HG03575 (cell line): Measurements from ENCODE around the gene ERH.
"Not testable (repeated sequence)": the region's sequence is repeated elsewhere in the genome, so short reads cannot be mapped to it uniquely, and the experiment has no call there.

Experiments
- ATAC-seq: cut with Tn5 transposase; IDR thresholded peaks from one replicate; pipeline ENCODE4 v1.9.1; 2021; ENCODE audit not compliant: unreplicated experiment, insufficient number of reproducible peaks, low FRiP score; ENCODE audit errors: extremely low read depth

ERH gene

DNA sequence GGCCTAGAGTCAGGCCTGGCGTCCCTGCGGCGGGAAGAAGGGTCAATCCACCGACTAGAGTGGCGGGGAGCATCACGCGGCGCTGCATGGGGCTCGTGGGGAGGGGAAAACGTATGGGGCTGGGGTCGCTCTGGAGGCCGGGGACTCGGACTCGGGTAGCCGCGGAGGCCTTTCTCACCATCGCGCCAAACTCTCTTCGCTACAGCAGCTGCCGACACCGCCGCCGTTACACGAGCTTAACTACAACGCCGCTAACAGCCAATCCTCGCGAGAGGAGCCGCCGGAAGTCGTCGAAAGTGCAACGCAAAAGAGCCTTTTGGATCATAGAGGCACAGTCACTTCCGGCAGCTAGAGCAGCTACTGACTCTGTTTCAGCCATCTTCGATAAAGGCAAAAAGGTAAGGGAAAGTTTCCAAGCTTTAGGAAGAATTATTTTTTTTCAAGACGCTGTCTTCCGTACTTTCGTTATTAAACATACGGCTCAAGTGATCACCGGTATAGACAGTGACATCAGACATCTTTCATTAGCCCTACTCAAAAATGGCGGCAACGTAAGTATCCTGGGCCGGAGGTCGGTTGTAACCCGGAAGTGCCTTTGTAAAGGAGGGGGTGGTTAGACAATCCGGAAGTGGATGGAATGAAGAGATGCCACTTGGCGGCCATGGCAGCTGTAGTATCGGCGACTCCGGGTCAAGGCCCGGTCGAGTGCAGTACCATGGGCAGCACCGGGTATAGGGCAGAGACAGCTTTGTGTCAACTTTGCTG is at the start of gene ERH, which contains the start of gene SLC39A9:
ERH (minus strand) TSS at position 247 of the 765 bp plus-strand sequence; CDS start at position 181, 66 bp downstream.
SLC39A9 (plus strand) TSS at position 640 of the 765 bp plus-strand sequence. CDS start 678 bp downstream, outside the sequence.
- peak; percentile 66 for ATAC-seq

DNA sequence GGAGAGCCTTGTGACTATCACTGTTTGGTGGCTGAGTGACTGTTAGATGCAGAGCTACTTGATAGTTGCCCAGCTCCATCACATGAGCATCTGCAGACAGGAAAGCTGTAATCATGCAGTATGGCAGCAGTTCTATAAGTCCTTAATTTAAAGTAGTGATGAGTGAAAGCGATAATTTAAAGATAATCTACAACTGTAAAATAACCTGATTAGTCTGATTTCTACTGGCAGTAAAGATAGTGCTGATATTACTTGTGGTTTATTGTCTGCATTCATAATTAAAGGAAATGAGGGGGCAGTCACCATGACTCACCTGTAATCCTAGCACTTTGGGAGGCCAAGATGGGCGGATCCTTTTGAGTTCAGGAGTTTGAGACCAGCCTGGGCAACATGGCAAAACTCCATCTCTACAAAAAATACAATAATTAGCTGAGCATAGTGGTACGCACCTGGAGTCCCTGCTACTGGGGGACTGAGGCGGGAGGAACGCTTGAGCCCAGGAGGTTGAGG is 45.3 kb upstream of the ERH start:
- no peak for ATAC-seq

DNA sequence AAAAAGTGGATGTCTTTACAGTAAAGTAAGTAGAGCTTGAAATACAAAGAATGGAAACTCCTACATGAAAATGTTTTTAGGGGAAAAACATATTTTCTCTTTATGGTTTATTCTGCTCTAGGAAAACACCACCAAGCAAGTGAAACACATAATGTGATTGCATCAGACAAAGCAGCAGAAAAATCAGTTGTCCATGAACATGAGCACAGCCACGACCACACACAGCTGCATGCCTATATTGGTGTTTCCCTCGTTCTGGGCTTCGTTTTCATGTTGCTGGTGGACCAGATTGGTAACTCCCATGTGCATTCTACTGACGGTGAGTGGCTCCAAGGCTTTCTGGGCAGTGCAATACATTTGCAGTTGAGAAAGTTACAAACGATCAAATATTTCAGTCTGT is 43.8 kb upstream of the ERH start:
- no peak for ATAC-seq

DNA sequence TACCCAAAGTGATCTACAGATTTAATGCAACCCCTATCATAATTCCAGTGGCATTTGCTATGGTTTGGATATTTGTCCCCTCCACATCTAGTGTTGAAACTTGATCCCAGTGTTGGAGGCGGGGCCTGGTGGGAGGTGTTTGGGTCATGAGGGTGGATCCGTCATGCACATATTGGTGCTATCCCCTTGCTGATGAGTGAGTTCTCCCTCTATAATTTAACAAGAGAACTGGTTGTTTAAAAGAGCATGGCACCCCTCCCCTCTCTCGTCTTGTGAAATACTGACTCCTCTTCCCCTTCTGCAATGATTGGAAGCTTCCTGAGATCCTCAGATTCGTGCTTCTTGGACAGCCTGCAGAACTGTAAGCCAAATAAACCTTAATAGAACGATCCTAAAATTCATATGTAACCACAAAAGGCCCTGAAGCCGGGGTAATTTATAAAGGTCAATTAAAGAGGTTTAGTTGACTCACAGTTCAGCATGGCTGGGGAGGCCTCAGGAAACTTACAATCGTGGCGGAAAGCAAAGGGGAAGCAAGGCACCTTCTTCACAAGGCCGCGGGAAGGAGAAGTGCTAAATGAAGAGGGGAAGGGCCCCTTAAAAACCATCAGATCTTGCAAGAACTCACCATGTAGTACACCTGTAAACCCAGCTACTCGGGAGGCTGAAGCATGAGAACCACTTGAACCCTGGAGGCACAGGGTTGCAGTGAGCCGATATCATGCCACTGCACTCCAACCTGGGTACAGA is 41.6 kb upstream of the ERH start:
- no peak for ATAC-seq

DNA sequence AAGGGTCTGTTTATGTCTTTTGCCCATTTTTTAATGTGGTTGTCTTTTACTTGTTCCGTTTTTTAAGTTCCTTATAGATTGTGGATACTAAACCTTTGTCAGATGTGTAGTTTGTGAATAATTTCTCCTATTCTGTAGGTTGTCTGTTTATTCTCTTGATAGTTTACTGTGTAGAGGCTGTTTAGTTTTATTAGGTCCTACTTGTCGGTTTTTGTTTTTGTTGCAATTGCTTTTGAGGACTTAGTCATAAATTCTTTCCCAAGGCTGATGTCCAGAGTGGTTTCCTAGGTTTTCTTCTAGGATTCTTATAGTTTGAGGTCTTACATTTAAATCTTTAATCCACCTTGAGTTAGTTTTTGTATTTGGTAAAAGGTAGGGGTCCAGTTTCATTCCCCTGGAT is 34.3 kb upstream of the ERH start:
- no peak for ATAC-seq

DNA sequence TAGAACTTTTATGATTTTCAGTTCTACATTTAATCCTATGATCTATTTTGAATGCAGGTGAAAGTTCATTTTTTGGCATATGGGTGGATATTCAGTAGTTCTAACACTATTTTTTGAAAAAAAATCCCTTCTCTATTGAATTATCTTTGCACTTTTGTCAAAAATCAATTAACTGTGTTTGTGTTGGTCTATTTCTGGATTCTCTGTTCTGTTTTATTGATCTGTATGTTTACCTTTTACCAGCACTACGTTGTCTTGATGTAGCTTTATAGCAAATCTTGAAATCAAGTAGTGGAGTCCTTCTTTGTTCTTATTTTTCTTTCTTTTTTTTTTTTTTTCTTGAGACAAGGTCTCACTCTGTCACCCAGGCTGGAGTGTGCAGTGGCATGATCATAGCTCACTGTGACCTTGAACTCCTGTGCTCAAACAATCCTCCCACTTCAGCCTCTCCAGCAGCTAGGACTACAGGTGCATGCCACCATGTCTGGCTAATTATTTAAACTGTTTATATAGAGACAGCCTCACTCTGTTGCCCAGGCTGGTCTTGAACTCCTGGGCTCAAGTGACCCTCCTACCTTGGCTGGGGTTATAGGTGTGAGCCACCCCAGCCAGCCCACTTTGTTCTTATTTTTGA is 32.3 kb upstream of the ERH start:
- ATAC-seq: no peak

DNA sequence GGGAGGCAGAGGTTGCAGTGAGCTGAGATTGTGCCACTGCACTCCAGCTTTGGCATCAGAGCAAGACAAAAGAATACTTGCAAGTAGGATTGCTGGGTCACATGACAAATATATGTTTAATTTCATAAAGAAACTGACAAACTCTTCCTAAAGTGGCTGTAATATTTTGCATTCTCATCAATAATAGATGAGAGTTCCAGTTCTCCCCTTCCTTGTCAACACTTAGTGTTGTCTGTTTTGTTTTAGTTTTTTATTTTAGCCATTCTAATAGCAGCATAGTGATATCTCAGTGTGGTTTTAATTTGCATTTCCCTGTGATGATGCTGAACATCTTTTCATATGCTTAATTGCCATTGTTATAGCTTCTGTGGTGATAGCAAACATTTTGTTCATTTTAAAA is 31.5 kb upstream of the ERH start:
- no peak for ATAC-seq

DNA sequence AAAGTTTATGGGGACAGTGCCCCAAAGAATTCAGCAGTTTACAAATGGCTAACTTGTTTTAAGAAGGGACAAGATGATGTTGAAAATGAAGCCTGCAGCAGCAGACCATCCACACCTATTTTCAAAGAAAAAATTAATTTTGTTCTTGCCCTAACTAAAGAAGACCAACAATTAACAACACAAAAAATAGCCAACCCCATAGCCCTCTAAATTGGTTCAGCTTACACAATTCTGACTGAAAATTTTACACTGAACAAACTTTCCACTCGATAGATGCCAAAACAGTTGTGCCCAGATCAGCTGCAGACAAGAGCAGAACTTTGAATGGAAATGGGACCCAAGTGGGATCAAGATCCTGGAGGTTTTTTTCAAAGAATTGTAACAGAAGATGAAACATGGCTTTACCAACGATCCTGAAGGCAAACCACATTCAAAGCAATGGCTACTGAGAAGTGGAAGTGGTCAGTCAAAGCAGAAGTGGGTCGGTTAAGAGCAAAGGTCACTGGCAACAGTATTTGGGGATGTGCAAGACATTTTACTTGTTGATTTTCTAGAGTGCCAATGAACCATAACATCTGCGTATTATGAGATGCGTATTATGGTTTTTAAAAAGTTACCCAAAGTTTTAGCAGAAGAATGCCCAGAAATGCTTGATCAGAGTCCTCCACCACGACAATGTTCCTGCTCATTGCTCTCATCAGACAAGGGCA is 30.3 kb upstream of the ERH start:
- ATAC-seq: no peak

DNA sequence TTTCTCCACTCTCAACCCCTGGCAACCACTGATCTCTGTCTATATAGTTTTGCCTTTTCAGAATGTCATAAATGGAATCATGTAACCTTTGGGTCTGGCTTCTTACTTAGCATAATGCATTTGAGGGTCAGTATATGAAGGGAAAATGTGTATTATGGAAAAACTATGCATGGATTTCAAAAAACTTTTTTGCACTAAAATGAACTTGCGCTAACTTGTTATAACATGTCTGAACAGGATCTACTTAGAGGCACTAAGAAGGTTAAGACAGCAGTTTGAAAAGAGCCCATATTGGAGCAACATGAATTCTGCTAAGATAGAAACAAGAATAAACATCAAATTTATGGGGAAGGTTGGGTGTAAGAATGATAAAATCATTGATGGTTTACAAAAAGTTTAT is 29.5 kb upstream of the ERH start:
- no peak for ATAC-seq

DNA sequence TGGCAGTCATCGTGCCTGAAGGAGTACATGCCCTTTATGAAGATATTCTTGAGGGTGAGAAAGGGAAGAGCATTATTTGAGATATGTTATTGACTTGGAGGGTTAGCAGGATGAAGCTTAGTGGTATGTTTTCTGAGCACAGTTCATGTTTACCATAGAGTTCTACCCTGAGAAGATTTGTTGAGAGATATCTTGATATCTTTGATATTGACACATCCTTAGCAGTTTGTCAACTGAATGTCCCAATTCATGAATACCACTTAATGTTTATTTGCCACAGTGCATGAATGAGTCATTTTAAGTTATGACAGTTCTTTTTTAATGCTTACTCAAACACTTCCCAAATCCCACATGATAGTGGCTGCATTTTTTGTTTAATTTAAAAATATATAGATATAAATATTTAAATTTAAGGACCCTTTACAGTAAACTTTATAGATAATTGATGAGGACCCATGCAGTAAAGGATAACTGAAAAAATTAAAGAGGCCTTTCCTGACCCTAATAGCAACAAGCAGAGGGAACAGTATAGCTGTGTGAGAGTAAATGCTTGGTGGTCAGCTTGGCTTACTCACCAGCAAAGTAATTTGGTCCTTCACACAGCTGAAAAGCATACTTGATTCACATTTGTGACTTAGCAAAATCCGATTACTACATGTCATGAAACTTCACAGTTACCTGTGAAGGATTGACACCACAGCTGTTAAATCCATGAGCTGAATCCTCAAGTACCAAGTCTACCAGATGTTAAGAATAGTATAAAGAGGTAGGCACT is 26.2 kb upstream of the ERH start:
- no peak for ATAC-seq

DNA sequence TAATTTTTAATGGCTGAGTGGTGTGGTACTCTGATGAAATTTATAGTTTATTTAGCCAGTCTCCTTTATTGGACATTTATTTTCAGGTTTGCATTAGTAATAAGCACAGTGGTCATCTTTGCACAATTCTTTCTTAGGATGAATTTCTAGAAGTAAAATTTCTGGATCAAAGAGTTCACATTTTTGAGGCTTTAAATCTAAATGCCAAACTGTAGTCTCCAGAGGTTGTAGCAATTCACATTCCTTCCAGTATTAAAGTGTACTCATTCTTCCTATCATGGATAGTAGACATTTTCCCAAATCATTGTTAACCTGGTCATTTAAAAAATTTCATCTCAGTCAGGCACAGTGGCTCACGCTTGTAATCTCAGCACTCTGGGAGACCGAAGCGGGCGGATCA is 25.2 kb upstream of the ERH start:
- no peak for ATAC-seq

DNA sequence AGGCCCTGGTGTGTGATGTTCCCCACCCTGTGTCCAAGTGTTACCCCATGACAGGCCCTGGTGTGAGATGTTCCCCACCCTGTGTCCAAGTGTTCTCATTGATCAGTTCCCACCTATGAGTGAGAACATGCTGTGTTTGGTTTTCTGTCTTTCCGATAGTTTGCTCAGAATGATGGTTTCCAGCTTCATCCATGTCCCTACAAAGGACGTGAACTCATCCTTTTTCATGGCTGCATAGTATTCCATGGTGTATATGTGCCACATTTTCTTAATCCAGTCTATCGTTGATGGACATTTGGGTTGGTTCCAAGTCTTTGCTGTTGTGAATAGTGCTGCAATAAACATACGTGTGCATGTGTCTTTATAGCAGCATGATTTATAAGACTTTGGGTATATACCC is 18.0 kb upstream of the ERH start:
- ATAC-seq: not testable (repeated sequence)

DNA sequence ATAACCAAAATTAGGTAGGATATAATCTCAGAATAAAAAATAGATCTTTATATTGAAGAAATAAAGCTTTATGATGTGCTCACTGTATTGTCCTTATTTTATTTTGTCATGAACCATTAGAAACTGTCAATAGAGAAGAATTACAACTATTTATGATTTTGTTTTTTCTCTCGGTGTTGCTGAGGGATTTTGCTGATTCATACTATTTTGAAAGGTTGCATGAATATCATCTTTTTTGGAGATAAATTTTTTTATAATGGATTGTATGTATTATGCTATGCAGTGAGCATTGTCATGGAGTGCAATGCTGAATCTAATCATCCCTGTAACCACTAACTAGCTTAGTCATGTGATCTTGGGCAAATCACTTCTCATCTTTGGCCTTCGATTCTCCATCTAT is 15.4 kb upstream of the ERH start:
- ATAC-seq: no peak

DNA sequence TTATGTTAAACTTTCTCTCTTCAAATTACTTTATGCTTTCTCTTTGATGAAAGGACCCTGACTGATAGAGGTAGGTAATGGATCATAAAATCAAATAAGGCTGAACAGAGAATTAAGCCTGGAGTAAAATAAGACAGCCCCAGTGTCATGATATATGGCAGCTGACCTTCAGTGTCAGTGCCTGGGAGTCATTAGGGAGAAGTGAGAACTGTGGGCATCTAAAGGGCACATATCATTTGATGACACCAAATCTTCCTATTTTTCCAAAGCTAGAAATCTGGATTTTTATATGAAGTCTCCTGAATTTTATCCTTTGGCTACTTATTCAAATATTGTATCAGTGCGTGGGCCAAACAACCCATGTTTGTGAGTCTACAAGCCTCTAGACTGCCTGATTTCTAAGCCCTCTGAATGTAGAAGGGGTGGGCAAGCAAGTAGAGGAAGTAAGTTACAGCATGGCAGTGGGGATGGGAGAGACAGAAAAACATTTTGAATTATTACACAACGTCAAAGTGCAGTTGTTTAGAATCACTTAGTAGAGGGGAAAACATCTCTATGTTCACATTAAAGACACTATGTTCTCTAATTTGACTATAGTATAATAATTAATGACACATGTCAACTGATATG is 10.3 kb upstream of the ERH start:
- ATAC-seq: no peak

DNA sequence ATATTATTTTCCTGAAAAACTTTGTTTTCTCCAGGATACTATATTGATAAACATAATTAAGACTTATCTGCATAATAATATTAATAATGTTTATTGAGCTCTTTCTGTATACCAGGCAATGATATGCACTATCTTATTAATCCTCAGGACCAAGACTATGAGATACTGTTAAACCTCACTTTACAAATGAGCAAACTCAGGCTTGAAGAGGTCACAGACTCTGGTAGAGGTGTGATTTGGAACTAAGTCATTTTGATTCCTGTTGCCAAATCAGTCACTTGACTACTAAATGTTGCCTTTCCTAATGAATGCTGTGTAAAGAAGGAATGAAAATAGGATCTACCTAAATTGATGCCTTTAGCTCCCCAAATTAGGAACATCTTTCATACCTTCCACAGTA is 7.7 kb upstream of the ERH start:
- no peak for ATAC-seq

DNA sequence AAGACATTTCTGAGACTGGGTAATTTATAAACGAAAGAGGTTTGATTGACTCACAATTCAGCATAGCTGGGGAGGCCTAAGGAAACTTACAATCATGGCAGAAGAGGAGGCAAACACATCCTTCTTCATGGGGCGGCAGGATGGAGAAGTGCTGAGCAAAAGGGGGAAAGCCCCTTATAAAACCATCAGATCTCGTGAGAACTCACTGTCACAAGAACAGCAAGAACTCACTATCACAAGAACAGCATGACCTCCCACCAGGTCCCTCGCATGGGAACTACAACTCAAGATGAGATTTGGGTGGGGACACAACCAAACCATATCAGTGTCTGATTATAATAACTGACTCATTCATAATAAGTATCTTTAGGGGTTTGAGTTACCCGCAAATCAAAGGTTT is 6.8 kb upstream of the ERH start:
- no peak for ATAC-seq

DNA sequence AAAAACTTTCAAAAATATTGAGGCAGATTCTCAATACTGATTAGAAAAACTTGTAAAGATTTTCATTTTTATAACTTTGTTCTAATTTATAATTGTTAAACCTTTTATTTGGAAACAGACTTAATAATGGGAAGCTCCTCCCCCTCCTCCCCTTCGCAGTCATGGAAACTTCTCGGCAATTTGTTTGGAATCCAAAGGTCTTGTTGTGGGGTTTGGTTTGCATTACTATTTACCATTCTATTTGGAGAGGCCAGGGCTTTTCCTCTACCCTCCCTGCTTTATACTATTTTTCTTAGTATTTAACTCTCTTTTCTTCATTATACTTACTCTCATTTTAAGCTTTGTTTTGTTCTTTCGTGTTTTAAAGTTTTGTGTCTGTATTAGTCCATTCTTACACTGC is 6.4 kb upstream of the ERH start:
- ATAC-seq: no peak

DNA sequence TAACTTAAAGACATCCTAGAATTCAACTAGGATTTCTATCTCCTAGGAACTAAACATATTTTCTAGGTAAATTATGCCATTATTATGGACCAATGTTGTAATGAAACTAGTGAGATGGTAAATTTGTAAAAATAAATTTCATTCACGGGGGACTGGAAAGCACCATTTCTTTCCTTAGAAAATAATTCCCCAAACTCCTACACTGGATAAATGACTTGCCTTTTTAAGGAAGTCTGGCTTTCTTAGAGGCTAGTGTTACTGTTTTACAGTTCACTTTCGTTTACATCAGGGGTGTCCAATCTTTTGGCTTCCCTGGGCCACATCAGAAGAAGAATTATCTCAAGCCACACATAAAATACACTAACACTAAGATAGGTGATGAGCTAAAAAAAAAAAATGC is 3.7 kb upstream of the ERH start:
- ATAC-seq: no peak
